ENCODE results near the gene RECQL5. TPM values are rescaled to one million over a fixed set of nuclear protein-coding genes. Genes with fewer than 3 reads are reported as not detected.

RECQL5 gene
- total RNA-seq, 4 donors from 2014 or later = 50.8 to 76.3 (median 60.5) TPM

DNA sequence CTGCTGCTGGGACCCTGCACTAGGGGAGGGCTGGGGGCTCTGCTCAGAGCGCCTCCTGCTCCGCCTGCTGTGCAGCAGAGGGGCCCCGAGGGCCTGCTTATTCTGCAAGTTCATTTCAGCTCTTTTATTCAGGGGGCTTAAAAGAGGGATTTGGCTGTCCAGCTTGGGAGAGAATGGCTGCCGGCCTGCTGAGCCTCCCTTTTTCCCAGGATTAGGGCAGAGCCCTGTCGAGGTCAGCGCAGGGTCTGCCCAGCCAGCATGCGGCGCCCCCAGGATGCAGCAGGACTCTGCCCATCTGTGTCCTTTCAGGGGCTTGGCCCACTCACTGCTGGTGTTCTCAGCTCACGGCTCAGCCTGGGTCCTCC is 32.6 kb downstream of the RECQL5 start:
- intact Hi-C loops (cut with DNase I; ENCODE audit: low total_unique reads) = no loop called here
- no peak for DNase-seq (ENCODE audit: low spot score in 2 of 2)
- TF ChIP-seq POLR2A (IDR thresholded peaks at IDR 0.05) = no peak
- TF ChIP-seq, protein P1, sequence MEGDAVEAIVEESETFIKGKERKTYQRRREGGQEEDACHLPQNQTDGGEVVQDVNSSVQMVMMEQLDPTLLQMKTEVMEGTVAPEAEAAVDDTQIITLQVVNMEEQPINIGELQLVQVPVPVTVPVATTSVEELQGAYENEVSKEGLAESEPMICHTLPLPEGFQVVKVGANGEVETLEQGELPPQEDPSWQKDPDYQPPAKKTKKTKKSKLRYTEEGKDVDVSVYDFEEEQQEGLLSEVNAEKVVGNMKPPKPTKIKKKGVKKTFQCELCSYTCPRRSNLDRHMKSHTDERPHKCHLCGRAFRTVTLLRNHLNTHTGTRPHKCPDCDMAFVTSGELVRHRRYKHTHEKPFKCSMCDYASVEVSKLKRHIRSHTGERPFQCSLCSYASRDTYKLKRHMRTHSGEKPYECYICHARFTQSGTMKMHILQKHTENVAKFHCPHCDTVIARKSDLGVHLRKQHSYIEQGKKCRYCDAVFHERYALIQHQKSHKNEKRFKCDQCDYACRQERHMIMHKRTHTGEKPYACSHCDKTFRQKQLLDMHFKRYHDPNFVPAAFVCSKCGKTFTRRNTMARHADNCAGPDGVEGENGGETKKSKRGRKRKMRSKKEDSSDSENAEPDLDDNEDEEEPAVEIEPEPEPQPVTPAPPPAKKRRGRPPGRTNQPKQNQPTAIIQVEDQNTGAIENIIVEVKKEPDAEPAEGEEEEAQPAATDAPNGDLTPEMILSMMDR (IDR thresholded peaks at IDR 0.05) = no peak
- H3K4me3 ChIP-seq (ENCODE audit: low read depth, poor library complexity, severe bottlenecking) = no peak overlapping the region
- WGBS, 2 donors = 77 to 82% methylated on average over 6 to 8 of the region's 9 CpGs

DNA sequence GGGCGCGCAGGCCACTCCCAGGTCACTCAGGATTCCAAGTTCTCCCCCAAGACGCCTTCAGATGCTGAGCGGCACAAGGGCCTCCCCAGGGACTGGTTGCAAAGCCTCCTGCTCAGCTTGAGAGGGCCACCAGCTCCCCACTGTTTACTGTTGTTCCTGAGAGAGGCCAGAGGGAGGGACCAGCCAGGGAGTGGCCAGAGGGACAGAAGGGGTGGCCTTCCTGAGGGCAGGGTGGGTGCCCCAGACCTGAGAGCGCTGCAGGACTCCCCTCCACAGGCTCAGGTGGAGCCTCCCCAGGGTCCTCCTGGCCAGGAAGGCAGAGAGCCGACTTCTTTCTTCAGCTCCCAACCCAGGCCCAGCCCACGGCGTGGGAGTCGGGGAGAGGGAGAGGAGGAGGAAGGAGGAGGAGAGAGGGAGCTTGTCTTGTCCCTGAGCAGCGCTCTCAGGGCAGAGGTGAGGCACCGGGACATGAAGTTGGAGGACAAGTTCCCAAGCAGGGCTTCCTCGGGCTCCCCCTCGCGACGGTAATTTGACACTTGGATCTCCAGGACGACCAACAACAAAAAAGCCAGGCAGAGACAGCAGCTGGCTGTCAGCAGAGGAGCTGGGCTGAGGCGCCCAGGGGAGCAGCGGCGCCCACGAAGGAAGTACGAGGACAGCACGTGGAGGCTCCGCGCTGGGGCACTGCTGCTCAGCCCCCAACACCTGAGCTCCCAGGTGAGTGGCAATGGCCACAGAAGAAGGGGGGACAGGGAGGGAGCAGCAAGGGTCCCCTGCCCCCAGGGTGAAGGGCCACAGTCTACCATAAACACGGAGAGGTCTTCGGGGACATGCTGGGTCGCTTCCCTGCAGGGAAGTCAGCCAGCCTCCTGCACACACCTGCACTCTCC is 33.2 kb downstream of the RECQL5 start:
- DNase-seq (ENCODE audit: low spot score in 2 of 2) = peak; percentile 90 to 97
- TF ChIP-seq, protein P1 (IDR thresholded peaks at IDR 0.05) = peak in 1 of 3 donors; percentile 30
- no peak for TF ChIP-seq POLR2A (IDR thresholded peaks at IDR 0.05)
- intact Hi-C loops (cut with DNase I; ENCODE audit: low total_unique reads) = no loop called here
- WGBS, 2 donors = 7 to 10% methylated on average over 23 to 26 of the region's 27 CpGs
- H3K4me3 ChIP-seq (ENCODE audit: low read depth, poor library complexity, severe bottlenecking) = no peak overlapping the region

DNA sequence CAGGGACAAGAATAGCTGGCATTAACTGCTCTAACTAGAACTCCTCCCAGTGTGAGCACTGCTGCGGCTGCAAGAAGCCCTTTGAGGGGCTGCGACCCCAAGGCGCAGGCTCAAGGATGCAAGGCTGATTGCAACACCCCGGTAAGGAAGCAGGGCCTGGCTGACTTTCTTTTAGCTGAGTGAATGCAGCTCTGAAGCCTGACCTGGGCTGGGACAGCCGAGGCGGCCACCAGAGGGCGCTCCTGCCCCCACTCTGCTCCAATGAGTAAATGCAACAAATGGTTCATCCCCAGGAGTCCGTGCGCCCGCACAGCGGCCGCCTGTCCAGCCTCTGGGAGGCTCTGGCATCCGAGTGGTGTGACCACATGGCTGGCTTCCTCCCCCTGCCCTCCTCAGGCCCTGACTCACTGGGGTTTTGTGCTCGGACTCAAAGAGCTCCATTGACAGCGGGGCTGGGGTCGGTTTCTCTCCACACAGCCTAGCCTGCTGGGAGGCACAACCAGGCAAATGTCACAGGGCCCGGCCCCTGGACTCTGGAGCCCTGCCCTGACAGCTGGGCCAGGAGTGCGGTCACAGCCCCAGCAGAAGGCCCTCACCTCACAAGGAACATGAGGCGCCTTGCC is 34.0 kb downstream of the RECQL5 start, which contains the start of gene SMIM5:
SMIM5 (plus strand) TSS at position 572 of the 623 bp plus-strand sequence. CDS start 6,768 bp downstream, outside the sequence.
- intact Hi-C loops (cut with DNase I; ENCODE audit: low total_unique reads) = no loop called here
- no peak within 1 kb of the TSS for H3K4me3 ChIP-seq (ENCODE audit: low read depth, poor library complexity, severe bottlenecking)
- WGBS, 2 donors = 14% methylated on average over 14 to 15 of the region's 19 CpGs

DNA sequence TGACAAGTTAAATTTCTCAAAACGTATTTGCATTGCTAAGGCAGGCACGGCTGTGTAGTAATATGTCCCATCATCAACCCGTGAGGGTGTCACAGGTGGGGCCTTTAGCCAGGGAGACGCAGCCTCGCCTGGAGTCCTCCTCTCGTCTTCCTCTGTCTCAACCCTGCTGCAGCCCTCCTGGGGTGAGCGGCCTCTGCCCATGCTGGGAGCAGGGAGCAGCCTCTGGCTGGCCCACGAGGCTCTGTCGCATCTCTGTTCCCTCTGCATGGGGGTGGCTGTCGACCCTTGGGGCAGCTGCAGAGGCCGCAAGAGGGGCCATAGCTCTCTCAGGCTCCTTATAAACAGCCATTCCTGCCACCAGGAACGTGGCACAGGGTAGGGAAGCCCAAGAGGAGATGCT is 34.5 kb downstream of the RECQL5 start:
- no peak for DNase-seq (ENCODE audit: low spot score in 2 of 2)
- intact Hi-C loops (cut with DNase I; ENCODE audit: low total_unique reads) = no loop called here

More for the DNA sequence above, 34.0 kb downstream of the RECQL5 start, which contains the start of gene SMIM5:
- no peak for TF ChIP-seq POLR2A (IDR thresholded peaks at IDR 0.05)
- TF ChIP-seq, protein P1 (IDR thresholded peaks at IDR 0.05) = peak in 1 of 3 donors; percentile 74
- DNase-seq (ENCODE audit: low spot score in 2 of 2) = peak; percentile 88 to 98

DNA sequence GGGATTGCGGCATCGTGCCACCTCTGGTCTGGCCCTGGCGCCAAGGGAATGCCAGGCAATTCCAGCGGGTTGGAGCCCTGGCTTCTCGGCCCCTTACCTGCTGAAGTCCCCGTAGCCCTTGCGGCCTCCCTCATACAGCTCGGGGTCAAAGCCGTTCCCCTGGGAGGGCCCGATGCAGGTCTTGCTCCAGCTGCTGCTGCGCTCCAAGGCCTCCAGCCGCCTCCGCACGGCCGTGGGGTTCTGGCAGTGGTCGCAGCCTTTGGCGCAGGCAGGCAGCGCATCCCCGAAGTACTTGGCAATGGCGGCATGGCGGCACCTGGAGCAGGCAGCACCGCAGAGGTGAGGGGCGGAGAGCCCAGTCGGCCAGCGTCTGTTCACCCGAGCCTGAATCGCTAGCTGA is 35.6 kb downstream of the RECQL5 start:
- no peak for TF ChIP-seq POLR2A (IDR thresholded peaks at IDR 0.05)
- TF ChIP-seq, protein P1 (IDR thresholded peaks at IDR 0.05) = no peak
- intact Hi-C loops (cut with DNase I; ENCODE audit: low total_unique reads) = no loop called here
- DNase-seq (ENCODE audit: low spot score in 2 of 2) = no peak
- WGBS, 2 donors = 85 to 89% methylated on average over 17 to 24 of the region's 27 CpGs
- no peak overlapping the region for H3K4me3 ChIP-seq (ENCODE audit: low read depth, poor library complexity, severe bottlenecking)

More for the DNA sequence above, 34.5 kb downstream of the RECQL5 start:
- TF ChIP-seq POLR2A (IDR thresholded peaks at IDR 0.05) = no peak
- TF ChIP-seq, protein P1 (IDR thresholded peaks at IDR 0.05) = no peak
- 78 to 82% methylated on average over 8 to 12 of the region's 12 CpGs for WGBS, 2 donors
- H3K4me3 ChIP-seq (ENCODE audit: low read depth, poor library complexity, severe bottlenecking) = no peak overlapping the region
